ENCODE results near the gene SAYSD1.
"Not testable (repeated sequence)": the region's sequence is repeated elsewhere in the genome, so short reads cannot be mapped to it uniquely, and the experiment has no call there.

DNA sequence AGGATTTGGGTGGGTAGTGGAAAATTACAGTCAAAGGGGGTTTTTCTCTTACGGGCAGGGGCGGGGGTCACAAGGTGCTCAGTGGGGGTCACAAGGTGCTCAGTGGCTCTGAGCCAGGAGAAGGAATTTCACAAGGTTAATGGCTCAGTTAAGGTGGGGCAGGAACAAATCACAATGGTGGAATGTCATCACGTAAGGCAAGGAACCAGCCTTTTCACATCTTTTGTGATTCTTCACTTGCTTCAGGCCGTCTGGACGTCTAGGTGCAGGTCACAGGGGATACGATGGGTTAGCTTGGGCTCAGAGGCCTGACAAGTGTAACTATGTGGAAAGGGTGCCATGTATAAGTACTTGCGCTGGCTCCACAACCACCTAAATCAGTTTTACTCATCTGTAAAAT lies 21.2 kb upstream of the SAYSD1 start:
- TF ChIP-seq, protein P1, sequence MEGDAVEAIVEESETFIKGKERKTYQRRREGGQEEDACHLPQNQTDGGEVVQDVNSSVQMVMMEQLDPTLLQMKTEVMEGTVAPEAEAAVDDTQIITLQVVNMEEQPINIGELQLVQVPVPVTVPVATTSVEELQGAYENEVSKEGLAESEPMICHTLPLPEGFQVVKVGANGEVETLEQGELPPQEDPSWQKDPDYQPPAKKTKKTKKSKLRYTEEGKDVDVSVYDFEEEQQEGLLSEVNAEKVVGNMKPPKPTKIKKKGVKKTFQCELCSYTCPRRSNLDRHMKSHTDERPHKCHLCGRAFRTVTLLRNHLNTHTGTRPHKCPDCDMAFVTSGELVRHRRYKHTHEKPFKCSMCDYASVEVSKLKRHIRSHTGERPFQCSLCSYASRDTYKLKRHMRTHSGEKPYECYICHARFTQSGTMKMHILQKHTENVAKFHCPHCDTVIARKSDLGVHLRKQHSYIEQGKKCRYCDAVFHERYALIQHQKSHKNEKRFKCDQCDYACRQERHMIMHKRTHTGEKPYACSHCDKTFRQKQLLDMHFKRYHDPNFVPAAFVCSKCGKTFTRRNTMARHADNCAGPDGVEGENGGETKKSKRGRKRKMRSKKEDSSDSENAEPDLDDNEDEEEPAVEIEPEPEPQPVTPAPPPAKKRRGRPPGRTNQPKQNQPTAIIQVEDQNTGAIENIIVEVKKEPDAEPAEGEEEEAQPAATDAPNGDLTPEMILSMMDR (IDR thresholded peaks at IDR 0.05) = not testable (repeated sequence)
- TF ChIP-seq ZFX (IDR thresholded peaks at IDR 0.05; ENCODE audit: borderline replicate concordance) = not testable (repeated sequence)
